ENCODE results near the gene IL12RB2. TPM values are rescaled to one million over a fixed set of nuclear protein-coding genes. Genes with fewer than 3 reads are reported as not detected.

Gene IL12RB2
- total RNA-seq, 1 donor from 2014 or later = not detected

GRCh38 chr1:67300561-67300960, 7.1 kb upstream of the IL12RB2 start:
- intact Hi-C loops (cut with DNase I) = no loop called here

GRCh38 chr1:67304023-67304422, 3.6 kb upstream of the IL12RB2 start:
- H3K27me3 ChIP-seq = no peaks in the 10 kb centered on the region
- intact Hi-C loops (cut with DNase I) = no loop called here
- no peak overlapping the region for H3K27ac ChIP-seq
- no peaks in the 10 kb centered on the region for H3K9me3 ChIP-seq
- no peak for DNase-seq (ENCODE audit: low spot score in 2 of 2)
- H3K4me1 ChIP-seq = no peaks in the 10 kb centered on the region
- no peak overlapping the region for H3K4me3 ChIP-seq
- no peak for TF ChIP-seq CTCF (IDR thresholded peaks at IDR 0.05)
- no peaks in the 10 kb centered on the region for H3K36me3 ChIP-seq

More at GRCh38 chr1:67300561-67300960, 7.1 kb upstream of the IL12RB2 start:
- Histone ChIP-seq H3K4me3 (no peak overlapping the region), H3K27ac (no peak overlapping the region), H3K9me3 (no peaks in the 10 kb centered on the region), H3K4me1 (no peaks in the 10 kb centered on the region), H3K27me3 (no peaks in the 10 kb centered on the region), H3K36me3 (no peaks in the 10 kb centered on the region)
- DNase-seq (ENCODE audit: low spot score in 2 of 2) = no peak
- no peak for TF ChIP-seq CTCF (IDR thresholded peaks at IDR 0.05)

DNA sequence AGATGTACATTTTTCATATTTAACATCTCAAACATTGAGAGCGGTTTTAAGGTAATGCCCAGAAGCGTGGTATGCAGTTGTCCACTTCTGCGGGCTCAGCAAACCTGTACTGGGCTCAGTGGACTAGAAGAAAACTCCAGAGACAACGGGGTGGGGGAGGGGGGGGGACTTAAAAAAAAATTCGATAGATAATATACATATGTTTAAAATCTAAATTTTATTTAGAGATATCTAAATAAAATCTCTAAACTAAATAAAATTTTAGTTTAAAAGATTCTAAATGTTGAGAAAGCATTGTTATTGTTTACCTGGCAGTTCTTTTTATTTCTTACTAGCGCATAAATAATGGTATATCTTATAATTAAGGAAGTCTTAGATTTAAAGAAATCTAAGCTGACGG, 1.1 kb upstream of the IL12RB2 start:
- no peaks in the 10 kb centered on the region for H3K27me3 ChIP-seq
- no peak for DNase-seq (ENCODE audit: low spot score in 2 of 2)
- no peaks in the 10 kb centered on the region for H3K9me3 ChIP-seq
- no peaks in the 10 kb centered on the region for H3K36me3 ChIP-seq
- H3K27ac ChIP-seq = no peak overlapping the region
- no peak for TF ChIP-seq CTCF (IDR thresholded peaks at IDR 0.05)
- intact Hi-C loops (cut with DNase I) = no loop called here
- H3K4me1 ChIP-seq = no peaks in the 10 kb centered on the region
- H3K4me3 ChIP-seq = no peak overlapping the region

GRCh38 chr1:67308136-67308535, 463 bp downstream of the IL12RB2 start:
- DNase-seq (ENCODE audit: low spot score in 2 of 2) = no peak
- H3K27ac ChIP-seq = no peak overlapping the region
- intact Hi-C loops (cut with DNase I) = no loop called here
- H3K4me1 ChIP-seq = no peaks in the 10 kb centered on the region
- H3K9me3 ChIP-seq = no peaks in the 10 kb centered on the region
- no peaks in the 10 kb centered on the region for H3K36me3 ChIP-seq
- no peak for TF ChIP-seq CTCF (IDR thresholded peaks at IDR 0.05)
- no peaks in the 10 kb centered on the region for H3K27me3 ChIP-seq
- peak overlapping the region; percentile 44 to 62 for H3K4me3 ChIP-seq

- TF ChIP-seq CTCF (IDR thresholded peaks at IDR 0.05) = no peak
- Histone ChIP-seq H3K9me3 (no peaks in the 10 kb centered on the region), H3K27me3 (no peaks in the 10 kb centered on the region), H3K4me1 (no peaks in the 10 kb centered on the region), H3K4me3 (no peak overlapping the region), H3K36me3 (no peaks in the 10 kb centered on the region), H3K27ac (no peak overlapping the region)
- intact Hi-C loops (cut with DNase I) = no loop called here
- DNase-seq (ENCODE audit: low spot score in 2 of 2) = no peak
These were observed 4.9 kb downstream of the IL12RB2 start for GRCh38 chr1:67312615-67313014.
